ENCODE data around the gene EXOC3L4. TPM values are rescaled to one million over a fixed set of nuclear protein-coding genes. Genes with fewer than 3 reads are reported as not detected.
"Not testable (repeated sequence)": the region's sequence is repeated elsewhere in the genome, so short reads cannot be mapped to it uniquely, and the experiment has no call there.

The EXOC3L4 gene
- not detected for polyA plus RNA-seq (2013, experiment 1 of 4)
- not detected for polyA plus RNA-seq (2013, experiment 2 of 4)
- not detected for polyA plus RNA-seq (2013, experiment 3 of 4)
- not detected for polyA plus RNA-seq (2013, experiment 4 of 4)

DNA sequence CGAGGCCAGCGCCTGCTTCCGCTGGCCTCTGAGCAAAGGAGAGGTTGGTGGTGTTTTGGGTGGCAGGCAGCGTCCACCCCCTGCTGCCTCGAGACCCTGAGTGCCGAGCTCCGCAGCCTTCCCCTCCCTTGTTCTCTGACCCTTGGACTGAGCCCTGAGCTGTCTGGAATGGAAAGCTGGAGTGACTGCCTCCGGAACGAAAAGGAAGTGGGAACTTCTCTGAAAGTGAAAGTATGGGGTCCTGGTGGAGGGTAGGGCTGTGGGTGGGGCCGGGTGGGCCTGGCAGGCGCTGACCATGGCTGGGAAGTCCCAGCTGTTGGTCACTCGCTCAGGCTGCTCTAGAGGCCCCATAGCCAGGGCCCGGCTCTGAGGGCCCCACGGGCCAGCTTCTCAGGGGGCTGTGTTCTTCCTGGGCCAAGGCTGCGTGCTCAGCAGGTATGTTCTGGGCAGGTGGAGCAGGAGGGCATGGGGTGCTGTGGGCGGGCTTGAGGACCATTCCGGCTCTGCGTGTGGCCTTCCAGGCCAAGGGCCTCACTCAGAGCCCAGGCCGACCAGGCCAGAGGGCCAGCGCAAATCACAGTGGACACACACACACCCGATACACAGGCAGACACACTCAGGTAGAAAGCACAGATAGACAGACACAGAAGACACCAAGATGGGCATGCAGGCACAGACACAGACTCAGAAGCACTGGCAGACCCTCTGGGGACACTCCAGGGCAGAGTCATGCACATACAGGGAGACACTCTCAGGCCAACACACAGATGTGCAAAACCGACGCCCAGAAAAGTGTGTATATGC lies at the start of gene EXOC3L4:
EXOC3L4 (plus strand) TSS at position 320 of the 804 bp plus-strand sequence. CDS start 5,495 bp downstream, outside the sequence.
- Histone ChIP-seq H3K36me3 (ENCODE audit: control insufficient read depth, insufficient read depth, low read length) (no peaks in the 10 kb centered on the region), H3K27me3 (ENCODE audit: control insufficient read depth, insufficient read depth, low read length, poor library complexity, severe bottlenecking) (peaks cover 18% of the 10 kb centered on the region), H3K4me3 (ENCODE audit: insufficient read depth, low read depth, low read length) (no peak within 1 kb of the TSS), H3K27ac (ENCODE audit: insufficient read depth, low read depth, low read length, poor library complexity, severe bottlenecking) (no peak within 1 kb of the TSS), H3K4me1 (ENCODE audit: control insufficient read depth, insufficient read depth, low read length) (peaks cover 19% of the 10 kb centered on the region), H3K9me3 (ENCODE audit: control insufficient read depth, low read length) (no peaks in the 10 kb centered on the region)
- 90 to 91% methylated on average over 23 of the region's 23 CpGs for WGBS, 2 experiments

DNA sequence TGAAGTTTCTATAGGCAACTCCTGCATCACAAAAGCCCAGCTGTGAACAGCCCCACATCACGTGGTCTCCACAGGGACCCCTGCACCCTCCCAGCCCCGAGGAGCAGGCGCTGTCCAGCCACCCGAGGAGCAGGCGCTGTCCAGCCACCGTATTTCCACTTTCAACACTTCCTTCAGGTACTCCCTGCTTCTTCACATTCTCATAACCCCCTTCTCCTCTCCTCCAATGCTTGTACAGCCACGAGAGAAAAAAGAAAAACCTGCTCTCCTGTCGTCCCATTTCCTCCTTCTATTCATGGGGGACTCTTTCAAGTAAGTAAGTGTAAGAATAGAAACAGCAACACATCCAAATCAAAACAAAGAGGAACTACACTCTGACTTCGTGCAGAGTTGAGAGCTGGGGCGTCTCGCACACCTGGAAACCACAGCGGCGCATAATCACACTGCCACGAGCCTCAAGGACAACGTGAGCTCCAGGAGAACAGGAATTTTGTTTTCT lies 49.1 kb upstream of the EXOC3L4 start:
- H3K4me3 ChIP-seq (ENCODE audit: insufficient read depth, low read depth, low read length) = no peak overlapping the region
- H3K9me3 ChIP-seq (ENCODE audit: control insufficient read depth, low read length) = no peaks in the 10 kb centered on the region
- 83% methylated on average over 14 of the region's 15 CpGs for WGBS, 2 experiments
- H3K4me1 ChIP-seq (ENCODE audit: control insufficient read depth, insufficient read depth, low read length) = peaks cover 5% of the 10 kb centered on the region
- H3K27ac ChIP-seq (ENCODE audit: insufficient read depth, low read depth, low read length, poor library complexity, severe bottlenecking) = no peak overlapping the region
- H3K36me3 ChIP-seq (ENCODE audit: control insufficient read depth, insufficient read depth, low read length) = no peaks in the 10 kb centered on the region
- H3K27me3 ChIP-seq (ENCODE audit: control insufficient read depth, insufficient read depth, low read length, poor library complexity, severe bottlenecking) = no peaks in the 10 kb centered on the region

DNA sequence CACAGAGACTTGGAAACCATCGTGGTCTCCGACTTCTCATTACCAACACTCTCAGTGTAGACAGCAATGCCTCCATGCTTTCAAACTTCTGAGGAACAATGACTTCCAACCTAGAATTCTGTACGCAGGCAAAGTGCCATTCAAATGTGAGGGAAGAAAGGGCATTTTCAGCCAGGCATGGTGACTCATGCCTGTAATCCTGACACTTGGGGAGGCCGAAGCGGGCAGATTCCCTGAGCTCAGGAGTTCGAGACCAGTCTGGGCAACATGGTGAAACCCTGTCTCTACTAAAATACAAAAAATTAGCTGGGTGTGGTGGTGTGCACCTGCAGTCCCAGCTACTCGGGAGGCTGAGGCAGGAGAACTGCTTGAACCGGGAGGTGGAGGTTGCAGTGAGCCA lies 47.1 kb upstream of the EXOC3L4 start:
- H3K27me3 ChIP-seq (ENCODE audit: control insufficient read depth, insufficient read depth, low read length, poor library complexity, severe bottlenecking); H3K9me3 ChIP-seq (ENCODE audit: control insufficient read depth, low read length); H3K36me3 ChIP-seq (ENCODE audit: control insufficient read depth, insufficient read depth, low read length); H3K4me1 ChIP-seq (ENCODE audit: control insufficient read depth, insufficient read depth, low read length); H3K27ac ChIP-seq (ENCODE audit: insufficient read depth, low read depth, low read length, poor library complexity, severe bottlenecking); H3K4me3 ChIP-seq (ENCODE audit: insufficient read depth, low read depth, low read length): not testable (repeated sequence)
- 94 to 97% methylated on average over 8 of the region's 8 CpGs for WGBS, 2 experiments

DNA sequence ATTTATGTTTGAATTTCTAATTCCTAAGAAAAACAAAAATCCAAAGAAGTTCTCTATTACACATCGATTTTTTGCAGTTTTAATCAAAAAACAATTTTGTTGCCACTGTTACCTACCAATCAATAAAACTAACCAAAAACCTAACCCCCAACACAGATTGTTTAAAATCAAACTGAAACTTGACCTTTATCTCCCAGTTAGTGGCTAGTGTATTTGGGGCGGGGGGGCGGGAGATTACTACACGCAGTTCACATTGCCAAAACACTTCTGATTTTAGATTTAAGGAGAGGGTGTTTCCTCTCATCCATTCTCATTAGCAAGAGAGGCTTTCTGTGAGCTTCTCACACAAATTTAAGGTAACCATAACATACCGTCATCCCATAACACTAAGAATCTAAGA lies 43.6 kb upstream of the EXOC3L4 start:
- H3K27ac ChIP-seq (ENCODE audit: insufficient read depth, low read depth, low read length, poor library complexity, severe bottlenecking) = no peak overlapping the region
- 87 to 91% methylated on average over 3 to 4 of the region's 5 CpGs for WGBS, 2 experiments
- H3K36me3 ChIP-seq (ENCODE audit: control insufficient read depth, insufficient read depth, low read length) = no peaks in the 10 kb centered on the region
- H3K9me3 ChIP-seq (ENCODE audit: control insufficient read depth, low read length) = no peaks in the 10 kb centered on the region
- no peak overlapping the region for H3K4me3 ChIP-seq (ENCODE audit: insufficient read depth, low read depth, low read length)
- H3K4me1 ChIP-seq (ENCODE audit: control insufficient read depth, insufficient read depth, low read length) = peaks cover 4% of the 10 kb centered on the region
- H3K27me3 ChIP-seq (ENCODE audit: control insufficient read depth, insufficient read depth, low read length, poor library complexity, severe bottlenecking) = no peaks in the 10 kb centered on the region

DNA sequence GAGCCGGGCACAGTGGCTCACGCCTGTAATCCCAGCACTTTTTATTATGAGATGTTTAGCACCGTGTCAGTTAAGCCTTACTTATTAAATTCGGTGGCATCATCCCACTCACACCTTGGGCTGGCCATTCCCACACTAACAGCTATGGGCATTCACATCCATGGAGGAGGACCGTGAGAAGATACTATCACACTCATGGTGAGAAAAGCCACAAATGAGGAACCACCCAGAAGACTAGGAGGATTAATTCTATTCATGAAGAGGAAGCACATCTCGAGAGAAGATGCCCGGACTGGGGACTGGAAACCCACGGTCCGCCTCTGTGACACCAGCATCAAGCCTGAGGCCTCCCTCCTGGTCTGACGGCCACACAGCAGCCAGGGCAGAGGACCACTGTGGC lies 42.1 kb upstream of the EXOC3L4 start:
- Histone ChIP-seq H3K36me3 (ENCODE audit: control insufficient read depth, insufficient read depth, low read length) (no peaks in the 10 kb centered on the region), H3K4me1 (ENCODE audit: control insufficient read depth, insufficient read depth, low read length) (peaks cover 4% of the 10 kb centered on the region), H3K9me3 (ENCODE audit: control insufficient read depth, low read length) (no peaks in the 10 kb centered on the region), H3K4me3 (ENCODE audit: insufficient read depth, low read depth, low read length) (no peak overlapping the region), H3K27me3 (ENCODE audit: control insufficient read depth, insufficient read depth, low read length, poor library complexity, severe bottlenecking) (no peaks in the 10 kb centered on the region), H3K27ac (ENCODE audit: insufficient read depth, low read depth, low read length, poor library complexity, severe bottlenecking) (no peak overlapping the region)
- WGBS, 2 experiments = 92 to 94% methylated on average over 10 of the region's 10 CpGs

DNA sequence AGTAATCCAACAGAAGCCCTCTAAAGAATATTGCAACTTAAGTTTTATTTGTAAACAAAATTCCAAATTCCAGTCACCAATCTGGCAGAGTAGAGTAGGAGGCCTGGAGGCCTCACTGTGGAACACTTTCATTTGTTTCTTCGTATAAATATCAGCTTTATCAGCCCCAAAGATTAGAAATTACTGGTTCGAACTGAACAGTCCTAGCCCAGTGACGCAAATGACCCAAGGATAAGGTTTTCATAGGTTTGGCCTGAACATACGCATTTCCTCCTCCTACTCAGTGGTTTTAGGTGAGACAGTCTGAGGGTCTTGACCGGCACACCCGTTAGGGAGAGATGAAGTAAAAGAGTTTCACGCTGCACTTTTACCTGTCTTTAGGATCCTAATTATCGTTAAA lies 38.8 kb upstream of the EXOC3L4 start:
- 89% methylated on average over 8 of the region's 8 CpGs for WGBS, 2 experiments
- Histone ChIP-seq H3K9me3 (ENCODE audit: control insufficient read depth, low read length) (no peaks in the 10 kb centered on the region), H3K36me3 (ENCODE audit: control insufficient read depth, insufficient read depth, low read length) (no peaks in the 10 kb centered on the region), H3K4me1 (ENCODE audit: control insufficient read depth, insufficient read depth, low read length) (peaks cover 9% of the 10 kb centered on the region), H3K27me3 (ENCODE audit: control insufficient read depth, insufficient read depth, low read length, poor library complexity, severe bottlenecking) (no peaks in the 10 kb centered on the region), H3K27ac (ENCODE audit: insufficient read depth, low read depth, low read length, poor library complexity, severe bottlenecking) (no peak overlapping the region), H3K4me3 (ENCODE audit: insufficient read depth, low read depth, low read length) (peak overlapping the region; percentile 82)

DNA sequence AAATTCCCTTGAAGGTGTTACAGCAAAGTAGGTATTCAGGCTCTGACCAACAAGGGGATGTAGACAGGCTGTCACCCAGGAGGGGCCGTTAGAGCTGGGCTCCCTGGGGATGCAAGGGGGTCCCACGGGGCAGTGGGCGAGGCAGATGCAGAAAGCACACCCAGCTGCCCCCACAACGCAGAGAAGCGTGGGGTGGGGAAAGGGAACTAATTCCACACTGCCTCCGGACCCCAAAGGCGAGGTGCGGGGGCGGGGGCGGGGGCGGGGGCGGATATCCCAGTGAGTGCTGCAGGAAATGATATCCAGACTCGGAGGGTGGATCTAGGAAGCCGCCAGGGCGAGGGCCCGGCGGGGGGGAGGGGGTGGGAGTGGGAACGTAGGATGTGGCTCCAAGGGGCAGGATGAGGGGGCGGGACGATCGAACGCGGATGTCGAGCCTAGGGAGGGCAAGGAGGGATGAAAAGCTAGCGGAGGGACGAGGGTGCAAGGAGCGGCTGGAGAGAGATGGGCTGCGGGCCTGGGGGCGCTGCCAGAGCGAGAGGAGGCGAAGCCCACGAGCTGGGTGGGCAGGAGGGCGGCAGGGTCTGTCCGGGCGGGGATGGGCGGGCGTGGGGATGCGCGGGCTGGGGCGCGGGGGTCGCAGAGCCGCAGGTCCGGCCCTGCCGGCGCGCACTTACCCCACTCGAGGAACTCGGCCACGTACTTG lies 38.0 kb upstream of the EXOC3L4 start:
- Histone ChIP-seq H3K27ac (ENCODE audit: insufficient read depth, low read depth, low read length, poor library complexity, severe bottlenecking) (no peak overlapping the region), H3K27me3 (ENCODE audit: control insufficient read depth, insufficient read depth, low read length, poor library complexity, severe bottlenecking) (no peaks in the 10 kb centered on the region), H3K4me1 (ENCODE audit: control insufficient read depth, insufficient read depth, low read length) (peaks cover 9% of the 10 kb centered on the region), H3K9me3 (ENCODE audit: control insufficient read depth, low read length) (no peaks in the 10 kb centered on the region), H3K36me3 (ENCODE audit: control insufficient read depth, insufficient read depth, low read length) (no peaks in the 10 kb centered on the region), H3K4me3 (ENCODE audit: insufficient read depth, low read depth, low read length) (peak overlapping the region; percentile 82)
- 1% methylated on average over 48 to 50 of the region's 50 CpGs for WGBS, 2 experiments

DNA sequence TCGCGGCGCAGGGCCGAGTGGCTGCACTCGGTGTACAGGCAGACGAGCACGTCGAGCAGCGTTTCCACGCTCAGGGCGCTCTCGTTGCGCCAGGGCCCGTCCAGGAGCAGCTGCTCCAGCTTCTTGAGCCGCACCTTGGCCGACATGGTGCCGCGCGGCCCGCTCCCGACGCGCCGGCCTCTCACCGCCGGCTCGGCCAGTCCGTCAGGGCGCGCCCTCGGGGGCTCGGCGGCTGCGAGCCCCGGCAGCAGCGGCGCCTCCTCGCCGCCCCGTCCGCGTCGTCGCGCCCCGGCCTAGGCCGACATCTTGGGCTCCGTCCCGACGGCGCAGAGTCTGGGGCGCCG lies 37.5 kb upstream of the EXOC3L4 start:
- no peak overlapping the region for H3K27ac ChIP-seq (ENCODE audit: insufficient read depth, low read depth, low read length, poor library complexity, severe bottlenecking)
- peak overlapping the region; percentile 82 for H3K4me3 ChIP-seq (ENCODE audit: insufficient read depth, low read depth, low read length)
- 0% methylated on average over 53 of the region's 53 CpGs for whole genome bisulfite sequencing, 2 experiments
- no peaks in the 10 kb centered on the region for H3K36me3 ChIP-seq (ENCODE audit: control insufficient read depth, insufficient read depth, low read length)
- no peaks in the 10 kb centered on the region for H3K27me3 ChIP-seq (ENCODE audit: control insufficient read depth, insufficient read depth, low read length, poor library complexity, severe bottlenecking)
- peaks cover 9% of the 10 kb centered on the region for H3K4me1 ChIP-seq (ENCODE audit: control insufficient read depth, insufficient read depth, low read length)
- no peaks in the 10 kb centered on the region for H3K9me3 ChIP-seq (ENCODE audit: control insufficient read depth, low read length)

DNA sequence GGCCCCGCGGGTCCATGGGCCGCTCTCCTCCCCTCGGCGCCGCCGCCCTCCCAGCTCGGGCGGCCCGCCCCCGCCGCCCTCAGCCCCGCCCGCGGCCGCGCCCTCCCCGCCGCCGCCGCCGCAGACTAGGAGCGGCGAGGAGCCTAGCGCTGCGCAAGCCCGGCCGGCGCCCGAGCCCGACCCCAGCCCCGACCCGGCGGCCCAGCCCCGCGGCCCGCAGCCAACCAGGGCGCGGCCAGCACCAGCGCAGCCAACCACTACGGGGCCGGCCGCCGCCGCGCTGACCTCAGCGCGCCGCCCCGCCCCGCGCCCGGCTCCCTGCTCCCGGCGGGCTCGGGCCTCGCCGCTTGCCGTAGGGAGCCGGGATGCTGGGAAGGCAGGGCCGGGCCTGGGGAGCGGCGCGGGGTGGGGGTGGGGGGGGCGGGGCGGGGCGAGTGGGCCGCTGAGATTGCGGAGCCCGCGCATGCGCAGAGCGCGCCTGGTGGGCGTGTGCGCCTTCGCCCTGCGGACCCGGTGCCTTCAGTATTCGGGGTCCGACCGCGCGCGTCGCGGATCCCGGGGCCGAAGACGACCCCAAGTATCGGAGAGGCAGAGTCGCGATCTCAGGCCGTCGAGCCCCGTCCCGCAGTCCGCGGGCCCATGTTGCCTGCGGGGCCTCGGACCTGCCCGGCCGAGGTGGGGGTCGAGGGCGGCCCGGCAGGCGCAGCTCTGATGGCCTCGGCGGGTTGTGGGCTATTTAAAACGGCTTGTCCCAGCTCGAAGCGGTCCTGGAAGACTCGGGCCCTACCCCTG lies 37.0 kb upstream of the EXOC3L4 start, which contains the start of gene CDC42BPB:
CDC42BPB (minus strand) TSS at position 178 of the 792 bp plus-strand sequence. CDS start 376 bp downstream, outside the sequence.
- Histone ChIP-seq H3K4me3 (ENCODE audit: insufficient read depth, low read depth, low read length) (peak within 1 kb of the TSS; percentile 92), H3K4me1 (ENCODE audit: control insufficient read depth, insufficient read depth, low read length) (peaks cover 9% of the 10 kb centered on the region), H3K27ac (ENCODE audit: insufficient read depth, low read depth, low read length, poor library complexity, severe bottlenecking) (no peak within 1 kb of the TSS), H3K36me3 (ENCODE audit: control insufficient read depth, insufficient read depth, low read length) (no peaks in the 10 kb centered on the region), H3K9me3 (ENCODE audit: control insufficient read depth, low read length) (no peaks in the 10 kb centered on the region), H3K27me3 (ENCODE audit: control insufficient read depth, insufficient read depth, low read length, poor library complexity, severe bottlenecking) (no peaks in the 10 kb centered on the region)
- 0% methylated on average over 101 to 113 of the region's 113 CpGs for WGBS, 2 experiments
